Suprapubic skin (tissue), 4 donors: ENCODE measurements around the gene KRI1. TPM values are rescaled to one million over a fixed set of nuclear protein-coding genes. Genes with fewer than 3 reads are reported as not detected.

Source experiments
- DNase-seq, 2 donors: peaks; one replicate each; pipeline ENCODE4 v3.0.0-alpha.2; 2019; ENCODE audit warnings: low spot score in 2 of 2
- H3K27ac ChIP-seq: fragments of 200-600 bp; sonication (generic); one replicate; pipeline ENCODE4 v1.5.1; 2019
- H3K27me3 ChIP-seq: fragments of 200-600 bp; sonication (generic); one replicate; pipeline ENCODE4 v1.5.1; 2019
- H3K36me3 ChIP-seq: fragments of 200-600 bp; sonication (generic); one replicate; pipeline ENCODE4 v1.5.1; 2019
- H3K4me1 ChIP-seq: fragments of 200-600 bp; sonication (generic); one replicate; pipeline ENCODE4 v1.5.1; 2019
- H3K4me3 ChIP-seq: fragments of 200-600 bp; sonication (generic); one replicate; pipeline ENCODE4 v1.5.1; 2019; ENCODE audit warnings: mild to moderate bottlenecking
- H3K9me3 ChIP-seq: fragments of 200-600 bp; sonication (generic); one replicate; pipeline ENCODE4 v1.5.1; 2019
- EP300 ChIP-seq: sonication (generic); formaldehyde crosslinking; IDR thresholded peaks from one replicate; pipeline ENCODE4 v1.6.1; 2017; ENCODE audit warnings: antibody characterized with exemption
- POLR2A ChIP-seq, 2 donors: fragments of 450-650 bp; IDR thresholded peaks; one replicate each; pipeline ENCODE4 v1.6.1; 2017; ENCODE audit warnings: antibody characterized with exemption in 2 of 2, mild to moderate bottlenecking in 2 of 2, moderate library complexity in 2 of 2
- POLR2AphosphoS5 ChIP-seq, 3 donors: sonication (generic); formaldehyde crosslinking; IDR thresholded peaks; one replicate each; pipeline ENCODE4 v1.6.1; 2017; ENCODE audit warnings: antibody characterized with exemption in 3 of 3
- WGBS: methylation state at CpG from one replicate; pipeline ENCODE4 v1.1.5; 2018; 5-methylcytosine and 5-hydroxymethylcytosine counted together
- total RNA-seq, 4 donors: library from RNA; depleted of rRNA; stranded (reverse); fragments of >200 nt; gene quantifications; one replicate each; pipeline ENCODE4 v1.1.0, GENCODE V29; 2016
- TF ChIP-seq, protein P1 (sequence below), 2 donors: fragments of 200-600 bp in 1 of 2; fragments of 450-650 bp in 1 of 2; sonication (generic) in 1 of 2; IDR thresholded peaks; one replicate each; pipeline ENCODE4 v1.5.1; 2016 to 2019; ENCODE audit warnings: antibody characterized with exemption in 2 of 2, mild to moderate bottlenecking in 1 of 2, moderate library complexity in 1 of 2

The KRI1 gene
- total RNA-seq, 4 donors from 2014 or later: 19.1 to 46.9 (median 24.5) TPM

DNA sequence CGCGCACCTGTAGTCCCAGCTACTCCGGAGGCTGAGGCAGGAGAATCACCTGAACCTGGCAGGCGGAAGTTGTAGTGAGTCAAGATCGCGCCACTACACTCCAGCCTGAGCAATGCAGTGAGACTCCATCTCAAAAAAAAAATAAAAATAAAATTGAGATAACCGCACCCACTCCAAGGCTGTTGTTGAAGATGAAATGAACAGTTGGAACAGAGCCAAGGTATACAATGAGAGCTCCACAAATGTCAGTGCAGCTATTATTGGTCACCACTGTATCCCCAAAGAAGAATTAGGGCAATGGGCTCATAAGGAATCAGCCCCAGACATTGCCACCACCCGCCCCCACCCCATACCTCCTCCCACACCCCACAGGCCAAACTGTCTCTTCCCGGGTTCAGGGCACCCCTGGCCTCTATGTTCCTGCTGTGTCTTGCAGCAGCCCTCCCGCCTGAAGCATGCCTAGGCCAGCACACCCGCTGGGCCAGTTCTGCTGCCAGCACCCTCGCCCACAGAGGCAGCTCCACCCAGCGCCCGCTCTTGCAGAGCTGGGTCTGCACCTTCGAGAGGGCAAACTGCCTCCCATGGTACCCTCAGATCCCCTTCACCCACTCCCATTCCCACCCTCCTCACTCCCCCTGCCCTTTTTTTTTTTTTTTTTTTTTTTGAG, 45.0 kb downstream of the KRI1 start:
- Histone ChIP-seq H3K36me3 (no peaks in the 10 kb centered on the region), H3K27ac (peak overlapping the region; percentile 74), H3K9me3 (no peaks in the 10 kb centered on the region), H3K27me3 (peaks cover 41% of the 10 kb centered on the region), H3K4me3 (no peak overlapping the region), H3K4me1 (peaks cover 47% of the 10 kb centered on the region)
- DNase-seq: no peak
- TF ChIP-seq POLR2AphosphoS5 (IDR thresholded peaks at IDR 0.05) (peak in 1 of 3 donors; percentile 80), EP300 (no peak)
- WGBS: 47% methylated on average over 15 of the region's 15 CpGs

DNA sequence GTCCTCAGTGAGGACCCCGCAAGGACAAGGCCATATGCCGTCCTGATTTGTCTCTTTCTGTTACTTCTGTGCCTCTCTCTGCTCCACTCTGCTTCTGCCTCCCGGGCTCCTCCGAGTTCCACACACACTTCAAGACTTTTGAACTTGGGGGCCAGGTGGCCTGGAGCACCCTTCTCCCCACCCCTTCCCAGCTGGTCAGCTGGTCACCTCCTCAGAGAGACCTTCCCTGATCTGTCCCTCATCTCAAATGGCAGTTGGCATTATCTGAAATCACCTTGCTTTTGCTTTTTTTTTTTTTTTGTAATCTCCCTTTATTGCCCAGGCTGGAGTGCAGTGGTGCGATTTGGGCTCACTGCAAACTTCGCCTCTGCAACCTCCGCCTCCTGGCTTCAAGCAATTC, 46.4 kb downstream of the KRI1 start:
- Histone ChIP-seq H3K4me3 (no peak overlapping the region), H3K9me3 (no peaks in the 10 kb centered on the region), H3K36me3 (peaks cover 4% of the 10 kb centered on the region), H3K4me1 (peaks cover 51% of the 10 kb centered on the region), H3K27me3 (peaks cover 51% of the 10 kb centered on the region), H3K27ac (no peak overlapping the region)
- 50% methylated on average over 7 of the region's 7 CpGs for WGBS
- no peak for TF ChIP-seq EP300
- TF ChIP-seq, protein P1, sequence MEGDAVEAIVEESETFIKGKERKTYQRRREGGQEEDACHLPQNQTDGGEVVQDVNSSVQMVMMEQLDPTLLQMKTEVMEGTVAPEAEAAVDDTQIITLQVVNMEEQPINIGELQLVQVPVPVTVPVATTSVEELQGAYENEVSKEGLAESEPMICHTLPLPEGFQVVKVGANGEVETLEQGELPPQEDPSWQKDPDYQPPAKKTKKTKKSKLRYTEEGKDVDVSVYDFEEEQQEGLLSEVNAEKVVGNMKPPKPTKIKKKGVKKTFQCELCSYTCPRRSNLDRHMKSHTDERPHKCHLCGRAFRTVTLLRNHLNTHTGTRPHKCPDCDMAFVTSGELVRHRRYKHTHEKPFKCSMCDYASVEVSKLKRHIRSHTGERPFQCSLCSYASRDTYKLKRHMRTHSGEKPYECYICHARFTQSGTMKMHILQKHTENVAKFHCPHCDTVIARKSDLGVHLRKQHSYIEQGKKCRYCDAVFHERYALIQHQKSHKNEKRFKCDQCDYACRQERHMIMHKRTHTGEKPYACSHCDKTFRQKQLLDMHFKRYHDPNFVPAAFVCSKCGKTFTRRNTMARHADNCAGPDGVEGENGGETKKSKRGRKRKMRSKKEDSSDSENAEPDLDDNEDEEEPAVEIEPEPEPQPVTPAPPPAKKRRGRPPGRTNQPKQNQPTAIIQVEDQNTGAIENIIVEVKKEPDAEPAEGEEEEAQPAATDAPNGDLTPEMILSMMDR (IDR thresholded peaks at IDR 0.05): no peak
- TF ChIP-seq POLR2AphosphoS5 (IDR thresholded peaks at IDR 0.05): no peak
- no peak for TF ChIP-seq POLR2A (IDR thresholded peaks at IDR 0.05)
- DNase-seq: no peak

DNA sequence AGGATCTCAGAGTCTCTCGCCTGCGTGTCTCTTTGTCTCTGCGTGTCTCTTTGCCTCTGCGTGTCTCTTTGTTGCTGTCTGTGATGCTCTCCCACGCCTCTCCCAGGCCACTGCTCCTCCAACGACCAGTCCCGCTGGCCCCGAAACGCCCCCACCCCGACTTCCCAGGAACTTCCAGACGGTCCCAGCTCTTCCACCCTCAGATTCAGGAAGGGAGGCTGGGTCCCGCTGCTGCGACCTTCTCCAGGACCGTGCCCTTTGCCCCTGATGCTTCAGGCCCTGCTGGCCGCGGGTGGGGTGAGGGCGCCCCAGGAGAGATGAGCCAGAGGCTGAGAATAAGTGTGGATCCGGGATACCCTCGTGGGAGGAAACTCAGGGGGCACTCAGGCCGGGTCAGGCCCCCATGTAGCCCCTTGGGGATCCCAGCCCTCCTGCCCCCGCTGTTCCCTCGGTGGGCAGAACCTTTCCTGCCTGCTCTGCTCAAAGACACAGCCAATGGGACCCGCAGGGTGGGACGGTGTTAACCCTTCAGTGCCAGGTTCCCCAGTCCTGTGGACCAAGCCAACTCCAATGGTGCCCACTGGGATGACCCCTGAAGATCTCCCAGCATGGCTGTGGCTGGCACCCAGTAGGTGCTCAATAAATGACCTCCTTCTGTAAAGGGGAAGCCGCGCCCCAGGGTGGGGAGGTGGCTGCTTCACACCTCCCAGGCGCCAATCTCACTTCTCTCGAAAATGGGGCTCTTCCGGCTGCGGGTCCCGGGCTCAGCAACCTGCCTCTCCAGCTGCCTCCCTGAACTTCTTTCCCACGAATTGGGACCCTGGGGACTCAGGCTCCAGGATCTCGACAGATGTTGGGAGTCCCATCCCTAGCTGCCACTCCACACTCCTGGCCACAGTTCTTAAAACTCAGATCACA, 47.1 kb downstream of the KRI1 start:
- WGBS: 14% methylated on average over 18 of the region's 33 CpGs
- peaks cover 58% of the 10 kb centered on the region for H3K27me3 ChIP-seq
- peak overlapping the region; percentile 58 for H3K4me3 ChIP-seq

DNA sequence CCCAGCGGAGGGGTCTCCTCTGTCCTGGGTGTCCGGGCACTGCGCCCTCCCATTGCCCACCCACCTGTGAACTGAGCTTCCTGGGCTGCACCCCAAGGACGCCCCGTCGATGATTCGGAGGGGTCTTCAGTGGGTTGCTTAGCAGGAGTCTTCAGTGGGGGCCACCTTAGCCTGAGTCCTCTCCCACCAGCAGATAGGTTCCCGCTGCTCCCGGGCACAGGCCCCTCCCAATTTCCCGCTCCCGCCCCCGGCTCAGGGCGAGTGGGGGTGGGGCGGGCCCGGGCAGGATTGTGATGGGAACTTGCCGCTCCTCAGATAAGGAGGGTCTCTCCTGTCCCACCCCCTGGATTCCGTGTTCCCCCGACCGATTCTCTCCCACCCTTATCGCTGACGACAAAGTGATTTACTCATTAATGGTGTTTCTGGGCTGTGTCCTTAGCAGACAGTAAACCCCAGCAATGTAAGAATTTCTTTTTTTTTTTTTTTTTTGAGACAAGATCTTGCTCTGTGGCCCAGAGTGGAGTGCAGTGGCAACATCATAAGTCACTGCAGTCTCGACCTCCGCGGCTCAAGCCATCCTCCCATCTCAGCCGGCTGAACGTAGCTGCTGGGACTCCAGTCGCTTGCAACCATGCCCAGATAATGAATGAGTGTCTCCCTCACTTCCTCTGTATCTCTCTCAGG, 47.9 kb downstream of the KRI1 start:
- Histone ChIP-seq H3K4me3 (peak overlapping the region; percentile 58), H3K36me3 (peaks cover 13% of the 10 kb centered on the region), H3K4me1 (peaks cover 57% of the 10 kb centered on the region), H3K27me3 (peaks cover 66% of the 10 kb centered on the region), H3K9me3 (no peaks in the 10 kb centered on the region), H3K27ac (peak overlapping the region; percentile 78)
- TF ChIP-seq POLR2AphosphoS5 (IDR thresholded peaks at IDR 0.05) (no peak), EP300 (no peak), POLR2A (IDR thresholded peaks at IDR 0.05) (no peak)
- TF ChIP-seq, protein P1 (IDR thresholded peaks at IDR 0.05): no peak
- 3% methylated on average over 13 of the region's 27 CpGs for WGBS
- no peak for DNase-seq

More for the DNA sequence above, 47.1 kb downstream of the KRI1 start:
- H3K27ac ChIP-seq: peak overlapping the region; percentile 78
- H3K4me1 ChIP-seq: peaks cover 57% of the 10 kb centered on the region
- no peak for TF ChIP-seq POLR2AphosphoS5 (IDR thresholded peaks at IDR 0.05)
- TF ChIP-seq, protein P1 (IDR thresholded peaks at IDR 0.05): no peak
- TF ChIP-seq POLR2A (IDR thresholded peaks at IDR 0.05): no peak
- TF ChIP-seq EP300: no peak
- no peaks in the 10 kb centered on the region for H3K9me3 ChIP-seq
- H3K36me3 ChIP-seq: peaks cover 11% of the 10 kb centered on the region
- no peak for DNase-seq

DNA sequence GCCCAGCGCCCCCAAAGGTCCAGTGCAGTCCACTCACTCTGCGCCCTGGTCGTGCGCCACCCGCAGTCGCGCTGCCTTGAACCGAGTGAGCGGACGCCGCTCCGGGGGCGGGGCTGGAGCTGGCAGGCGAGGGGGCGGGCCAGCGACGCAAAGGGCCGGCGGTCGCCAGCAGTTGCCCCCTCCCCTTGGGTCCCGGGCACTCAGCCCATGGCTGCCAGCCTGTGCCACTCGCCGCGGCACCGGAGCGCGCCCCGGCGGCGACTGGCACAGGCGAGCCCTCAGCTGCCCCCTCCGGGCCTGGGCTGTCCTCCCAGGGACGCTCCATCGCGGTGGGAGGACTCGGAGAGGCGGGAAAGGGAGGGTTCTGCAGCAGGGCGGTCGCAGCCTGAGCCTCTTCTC, 48.5 kb downstream of the KRI1 start, which contains the start of gene S1PR5:
Gene S1PR5 (minus strand): TSS at position 87 of the 399 bp plus-strand sequence. CDS start 2,436 bp downstream, outside the sequence.
- H3K9me3 ChIP-seq: no peaks in the 10 kb centered on the region
- no peak for DNase-seq
- H3K4me1 ChIP-seq: peaks cover 56% of the 10 kb centered on the region
- peak within 1 kb of the TSS; percentile 78 for H3K27ac ChIP-seq
- TF ChIP-seq POLR2A (IDR thresholded peaks at IDR 0.05): no peak
- TF ChIP-seq, protein P1 (IDR thresholded peaks at IDR 0.05): no peak
- TF ChIP-seq POLR2AphosphoS5 (IDR thresholded peaks at IDR 0.05): no peak
- TF ChIP-seq EP300: no peak
- H3K36me3 ChIP-seq: peaks cover 13% of the 10 kb centered on the region
- H3K27me3 ChIP-seq: peaks cover 67% of the 10 kb centered on the region
- WGBS: no CpG with 5 or more reads among the region's 39 CpGs
- peak within 1 kb of the TSS; percentile 58 for H3K4me3 ChIP-seq
